CD4-positive, alpha-beta T cell treated with Interleukin-15 for 4 hours (primary cell): ENCODE measurements around the gene IGF1.

Experiments used
- DNase-seq: peaks from one replicate; pipeline ENCODE4 v3.0.0-alpha.2; 2020; ENCODE audit warnings: low spot score

IGF1 gene

DNA sequence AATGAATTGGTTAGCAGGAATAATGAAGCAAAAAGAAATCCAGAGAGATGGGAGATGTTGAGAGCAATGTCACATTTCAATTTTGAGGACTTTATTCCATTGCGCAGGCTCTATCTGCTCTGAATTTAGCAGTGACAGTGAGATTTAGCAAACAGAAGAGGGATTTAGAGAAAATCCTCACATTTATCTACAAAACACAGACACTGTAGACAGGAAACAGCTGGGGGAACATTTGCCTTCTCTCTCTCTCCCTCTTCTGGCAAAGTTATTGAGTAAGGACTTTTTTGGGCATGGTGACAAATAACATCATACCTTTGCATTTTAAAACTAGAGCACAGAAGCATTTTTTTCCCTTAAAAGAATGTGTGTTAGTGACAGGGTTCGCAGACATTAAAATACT, at the start of gene IGF1:
Gene IGF1 (minus strand): TSS at position 158 of the 400 bp plus-strand sequence. CDS start 182 bp downstream, outside the sequence.
- DNase-seq: no peak

DNA sequence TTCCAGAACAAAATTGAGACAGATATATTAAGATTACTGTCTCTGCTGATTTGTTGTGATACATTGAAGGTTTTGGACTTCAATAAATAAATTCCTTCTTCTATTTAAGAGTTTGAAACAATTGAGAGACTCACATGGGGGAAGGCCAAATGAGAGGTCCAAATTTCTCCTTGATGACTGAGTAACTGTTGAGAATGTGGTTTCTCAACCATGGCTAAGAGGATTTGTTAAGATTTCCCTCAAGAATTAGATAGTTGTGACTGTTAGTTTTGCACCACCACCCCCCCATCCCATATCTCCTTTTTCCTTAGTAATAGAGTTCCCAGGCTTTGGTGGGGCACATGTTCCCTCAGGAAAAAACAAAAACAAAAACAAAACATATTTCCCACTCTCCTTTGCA, 47.7 kb upstream of the IGF1 start:
- no peak for DNase-seq

GRCh38 chr12:102527171-102527720, 46.9 kb upstream of the IGF1 start:
- no peak for DNase-seq

GRCh38 chr12:102526656-102527055, 46.3 kb upstream of the IGF1 start:
- DNase-seq: no peak

- DNase-seq: no peak
Observed at GRCh38 chr12:102522768-102523167, 42.4 kb upstream of the IGF1 start.

DNA sequence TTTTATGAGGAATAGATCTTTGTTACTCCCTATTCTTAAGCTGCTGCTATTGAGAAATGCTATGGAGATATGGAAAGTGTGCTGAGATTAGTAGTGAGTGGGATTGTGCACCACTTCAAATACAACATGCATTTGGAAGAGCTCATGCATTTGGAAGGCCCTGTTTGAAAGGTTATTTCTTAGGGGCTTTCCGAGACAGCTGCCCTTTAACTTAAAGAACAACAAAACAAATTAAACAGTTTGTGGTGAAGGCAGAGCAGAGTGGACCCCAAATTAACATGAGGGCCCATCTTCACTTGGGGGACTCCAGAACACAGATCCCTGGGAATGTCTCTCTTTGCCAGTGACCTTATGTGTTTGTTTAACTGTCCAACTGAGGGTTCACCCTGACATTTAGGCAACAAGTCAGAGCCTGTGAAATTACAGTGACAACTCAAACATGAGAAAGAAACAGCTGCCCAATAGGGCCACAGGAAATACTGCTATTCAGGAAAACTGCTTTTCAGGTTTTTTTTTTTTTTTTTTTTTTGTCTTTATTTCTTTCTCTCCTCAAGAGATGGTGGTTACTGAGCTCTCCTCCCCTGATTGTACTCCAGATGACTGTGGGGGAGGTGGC, 41.4 kb upstream of the IGF1 start:
- no peak for DNase-seq

GRCh38 chr12:102518871-102519270, 38.5 kb upstream of the IGF1 start:
- no peak for DNase-seq

DNA sequence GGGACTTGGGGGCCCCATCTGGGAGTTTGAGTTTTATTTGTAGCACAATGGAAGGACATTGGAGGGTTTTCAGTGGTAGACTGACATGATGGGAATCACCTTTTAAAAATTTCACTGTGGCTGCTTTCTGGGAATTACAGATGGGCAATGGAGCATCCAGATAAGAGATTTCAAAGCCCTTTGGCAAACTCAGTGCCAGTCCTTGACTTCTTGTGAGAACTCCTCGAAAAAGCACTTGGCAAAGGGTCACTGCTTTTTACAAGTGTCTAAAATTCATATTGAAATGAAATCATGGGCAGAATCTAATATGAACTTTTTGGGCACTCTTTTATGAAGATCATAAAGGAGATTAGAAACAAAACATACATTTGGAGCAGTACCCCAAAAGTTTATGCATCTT, 34.3 kb upstream of the IGF1 start:
- DNase-seq: no peak

- DNase-seq: no peak
Observed at GRCh38 chr12:102513739-102514138, 33.4 kb upstream of the IGF1 start.

GRCh38 chr12:102513272-102513671, 32.9 kb upstream of the IGF1 start:
- no peak for DNase-seq

DNA sequence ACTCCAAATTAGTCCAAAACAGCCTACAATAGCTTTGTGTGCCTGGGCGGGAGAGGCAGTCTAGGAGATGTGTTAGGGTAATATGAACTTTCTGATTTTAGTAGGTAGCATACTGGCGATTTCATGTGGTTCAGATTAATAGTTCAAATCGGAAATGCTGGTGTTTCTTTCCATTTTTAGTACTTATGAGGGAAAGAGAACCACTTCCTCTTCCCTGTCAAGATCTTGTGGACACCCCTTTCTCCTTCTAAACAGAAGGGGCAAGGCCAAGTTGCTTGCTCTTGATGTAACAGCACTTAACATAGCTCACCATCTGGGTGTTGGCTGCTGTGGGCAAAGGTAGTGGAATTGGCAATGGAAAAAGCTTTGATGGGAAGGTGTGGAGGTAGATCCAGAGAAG, 32.2 kb upstream of the IGF1 start:
- DNase-seq: no peak

GRCh38 chr12:102511575-102511974, 31.2 kb upstream of the IGF1 start:
- no peak for DNase-seq

DNA sequence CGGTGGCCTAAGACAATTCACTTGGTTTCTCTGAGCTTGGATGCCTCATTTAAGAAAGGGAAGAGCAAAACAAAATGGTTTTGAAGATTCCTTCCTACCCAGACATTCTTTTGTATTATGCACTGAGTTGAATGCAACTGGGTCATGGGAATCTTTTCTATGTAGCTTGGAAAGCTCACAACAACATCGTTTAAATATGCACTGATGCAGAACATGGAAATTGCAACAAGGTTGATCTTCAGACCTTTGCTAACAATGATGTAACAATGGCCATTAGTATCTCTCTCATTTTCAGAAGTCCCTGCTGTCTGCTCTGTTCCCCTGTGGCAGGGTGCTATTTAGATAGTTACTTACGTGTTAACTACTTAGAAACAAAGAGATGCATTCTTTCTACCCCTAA, 30.1 kb upstream of the IGF1 start:
- DNase-seq: no peak

DNA sequence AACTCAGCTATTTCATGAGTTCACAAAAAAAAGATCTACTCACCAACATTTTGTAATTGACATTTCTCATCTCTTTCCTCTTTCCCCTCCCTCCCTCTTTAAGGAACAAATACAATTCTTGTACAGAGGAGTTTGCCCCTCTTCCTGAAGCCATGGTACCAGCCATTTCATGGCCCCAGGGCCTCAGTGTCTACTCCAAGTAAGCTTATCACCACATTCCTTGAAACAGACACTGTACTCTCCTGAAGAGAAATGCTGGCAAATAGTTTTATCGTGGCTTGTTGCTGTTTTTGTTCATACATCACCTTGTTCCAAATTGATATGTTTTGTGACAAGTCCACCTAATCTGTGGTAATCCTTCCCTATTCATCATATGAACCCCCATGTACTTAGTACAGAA, 29.7 kb upstream of the IGF1 start:
- DNase-seq: no peak

DNA sequence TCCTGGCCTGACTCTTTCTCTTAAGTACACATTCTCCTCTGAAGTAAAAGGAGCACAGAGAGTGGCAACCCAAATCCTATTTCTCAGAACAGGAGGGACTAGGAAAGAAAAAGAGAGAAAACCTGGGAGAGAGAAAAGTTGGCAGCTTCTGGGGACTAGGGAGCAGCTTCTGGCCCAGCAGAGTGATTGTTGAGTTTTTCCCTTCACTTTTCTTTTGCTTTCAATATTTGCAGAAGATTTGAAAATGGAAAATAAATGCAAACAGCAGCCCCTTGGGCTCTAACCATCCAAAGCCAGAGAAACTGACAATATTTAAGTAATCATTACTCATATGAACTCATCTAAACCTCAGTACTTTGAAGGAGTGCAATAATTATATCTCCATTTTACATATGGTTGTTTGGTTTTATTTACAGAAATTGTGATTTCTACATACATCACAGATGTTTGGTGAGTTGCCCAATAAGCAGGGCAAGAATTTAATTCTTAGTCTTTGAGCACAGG, 28.8 kb upstream of the IGF1 start:
- no peak for DNase-seq

- DNase-seq: no peak
Observed at GRCh38 chr12:102508052-102508451, 27.7 kb upstream of the IGF1 start.

GRCh38 chr12:102507301-102507700, 26.9 kb upstream of the IGF1 start:
- no peak for DNase-seq

- DNase-seq: no peak
Observed at GRCh38 chr12:102504871-102505270, 24.5 kb upstream of the IGF1 start.

GRCh38 chr12:102504280-102504679, 23.9 kb upstream of the IGF1 start:
- no peak for DNase-seq

- no peak for DNase-seq
Observed at GRCh38 chr12:102503831-102504230, 23.5 kb upstream of the IGF1 start.

- DNase-seq: peak; percentile 1
Observed at GRCh38 chr12:102503056-102503681, 22.8 kb upstream of the IGF1 start.

DNA sequence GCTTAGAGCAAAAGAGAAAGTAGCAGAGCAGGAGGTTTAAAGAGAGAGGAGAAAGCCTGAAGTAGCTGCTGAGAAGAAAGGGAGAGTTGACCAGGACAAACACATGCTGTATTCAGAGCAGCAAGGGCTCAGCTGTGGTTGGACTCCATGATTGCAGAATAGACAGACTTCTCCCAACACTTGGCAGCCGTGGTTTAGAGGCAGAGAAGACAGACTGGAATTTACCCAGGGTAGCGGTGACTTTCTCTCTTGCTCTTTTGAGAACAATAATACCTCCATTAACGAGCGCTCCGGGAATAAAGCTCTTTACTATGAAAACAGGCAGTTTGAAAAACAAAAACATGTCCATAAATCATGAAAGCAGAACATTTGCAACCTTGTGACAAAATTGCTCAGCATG, 21.4 kb upstream of the IGF1 start:
- DNase-seq: no peak

DNA sequence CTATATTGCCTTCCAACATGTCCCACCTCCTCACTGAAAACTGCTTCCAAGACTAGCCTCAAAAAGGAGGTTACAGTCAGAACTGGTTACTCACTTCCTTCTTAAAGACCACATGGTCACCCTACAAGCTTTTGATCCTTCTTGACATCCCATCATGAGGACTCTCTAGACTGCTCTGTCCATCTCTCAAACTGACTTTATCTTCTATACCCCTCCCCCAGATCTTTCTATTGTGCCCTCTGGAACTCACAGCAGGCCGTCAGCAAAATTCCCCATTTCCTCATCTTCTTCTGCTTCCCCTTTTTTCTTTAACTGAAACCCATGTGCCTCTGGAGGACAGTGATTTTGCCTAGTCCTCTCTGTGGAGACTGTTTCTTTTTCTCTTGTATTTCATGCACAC, 18.1 kb upstream of the IGF1 start:
- DNase-seq: no peak

DNA sequence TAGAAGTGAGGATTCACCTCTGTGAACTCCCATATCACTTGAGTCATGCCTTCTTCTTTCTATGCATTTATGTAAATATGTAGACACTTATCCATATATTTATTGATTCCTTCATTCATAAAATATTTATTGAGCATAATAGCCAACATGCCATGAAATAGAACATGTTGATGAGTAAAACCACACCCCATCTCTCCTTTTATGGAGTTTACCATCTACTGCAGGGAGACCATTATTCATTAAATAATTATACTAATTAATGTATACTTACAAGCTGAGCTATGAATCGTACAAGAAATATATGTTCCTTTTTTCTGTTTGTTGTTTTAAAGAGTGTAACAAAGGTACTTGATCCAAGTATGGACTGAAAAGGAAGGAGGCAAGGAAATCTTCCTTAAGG, 17.4 kb upstream of the IGF1 start:
- DNase-seq: no peak
